ENCODE data around the gene EXO5. TPM values are rescaled to one million over a fixed set of nuclear protein-coding genes. Genes with fewer than 3 reads are reported as not detected.

EXO5 gene
- total and polyA plus RNA-seq, 2 of the 8 experiments (the other 6 are each of a cell fraction or from before 2014, with no cell fraction given): 4.4 to 8.5 TPM

GRCh38 chr1:40535732-40536131 is 27.2 kb downstream of the EXO5 start:
- DNase-seq (ENCODE audit: low read depth in 1 of 2, low spot score in 2 of 2) (no peak), FAIRE-seq (no peak)
- H3K56ac ChIP-seq (replicated peaks; ENCODE audit: insufficient read length, low read depth, low read length): no peak overlapping the region
- TF ChIP-seq EP300 (IDR thresholded peaks at IDR 0.05; ENCODE audit: borderline replicate concordance in 1 of 2, low read depth in 2 of 2, low read length in 2 of 2): no peak
- TF ChIP-seq MAFK (IDR thresholded peaks at IDR 0.05; ENCODE audit: low read depth, low read length): no peak
- no peak for TF ChIP-seq CBX5 (IDR thresholded peaks at IDR 0.05; ENCODE audit: low read depth, low read length)
- no peak for TF ChIP-seq JUN (IDR thresholded peaks at IDR 0.05; ENCODE audit: low read depth, low read length)
- TF ChIP-seq CBX8 (IDR thresholded peaks at IDR 0.05; ENCODE audit: borderline replicate concordance, low read depth, low read length): no peak
- no peak for TF ChIP-seq ATF2 (IDR thresholded peaks at IDR 0.05; ENCODE audit: low read length)
- TF ChIP-seq E2F6 (IDR thresholded peaks at IDR 0.05): no peak
- no peak for TF ChIP-seq SUZ12 (IDR thresholded peaks at IDR 0.05; ENCODE audit: low read length)
- CTCF ChIA-PET (ENCODE audit: partially characterized antibody): no interaction called here
- H3K23ac ChIP-seq (ENCODE audit: insufficient read length): no peak overlapping the region
- no peak overlapping the region for H3K14ac ChIP-seq (ENCODE audit: insufficient read length)
- no peak overlapping the region for H3K27ac ChIP-seq (ENCODE audit: low read depth, low read length)
- no peaks in the 10 kb centered on the region for H3K4me1 ChIP-seq (replicated peaks in 1 of 4; ENCODE audit: control insufficient read depth in 3 of 4, insufficient read depth in 4 of 4, low read length in 3 of 4)
- 0 out of 8 replicates have a peak, but pooled peaks cover 0 to under 1% (median 0%) of the 10 kb centered on the region in 4 experiments for H3K36me3 ChIP-seq (ENCODE audit: control insufficient read depth in 2 of 4, insufficient read depth in 4 of 4, low read length in 3 of 4)
- H2BK12ac ChIP-seq (ENCODE audit: low read depth, low read length): no peak overlapping the region
- 0 out of 4 replicates have a peak, but pooled peaks cover 0 to 2% of the 10 kb centered on the region in 2 experiments for H3K79me2 ChIP-seq (ENCODE audit: control insufficient read depth in 1 of 2, insufficient read depth in 2 of 2, low read length in 2 of 2)
- no peak overlapping the region for H3K18ac ChIP-seq (ENCODE audit: extremely low read depth, low read length)
- no peak overlapping the region for H3K9ac ChIP-seq (replicated peaks in 1 of 4; ENCODE audit: extremely low read depth in 1 of 4, low read depth in 3 of 4, low read length in 3 of 4)
- H3K9me3 ChIP-seq (ENCODE audit: insufficient read depth in 2 of 2, low read depth in 1 of 2, low read length in 1 of 2): no peaks in the 10 kb centered on the region
- H4K8ac ChIP-seq (ENCODE audit: extremely low read depth, insufficient read depth, low read length): no peak overlapping the region
- H2AFZ ChIP-seq (ENCODE audit: low read length): no peak overlapping the region
- no peak overlapping the region for H2AK5ac ChIP-seq (ENCODE audit: low read depth, low read length)
- H4K91ac ChIP-seq (replicated peaks; ENCODE audit: insufficient read length, low read length): no peak overlapping the region
- no peaks in the 10 kb centered on the region for H3K79me1 ChIP-seq (ENCODE audit: low read depth, low read length)
- no peak overlapping the region for H4K5ac ChIP-seq (ENCODE audit: insufficient read length, low read depth, low read length)
- no peaks in the 10 kb centered on the region for H3K27me3 ChIP-seq (replicated peaks in 1 of 4; ENCODE audit: control insufficient read depth in 3 of 4, extremely low read depth in 1 of 4, insufficient read depth in 3 of 4, low read length in 3 of 4)
- H3K4ac ChIP-seq (replicated peaks; ENCODE audit: insufficient read length, low read depth, low read length): no peak overlapping the region
- POLR2A ChIA-PET (ENCODE audit: partially characterized antibody): no interaction called here
- H2BK15ac ChIP-seq (ENCODE audit: low read length): no peak overlapping the region
- H2BK5ac ChIP-seq (ENCODE audit: low read depth, low read length): no peak overlapping the region
- H3K4me2 ChIP-seq (ENCODE audit: insufficient read depth in 1 of 2, low read depth in 2 of 2, low read length in 2 of 2): no peak overlapping the region
- H3K23me2 ChIP-seq (ENCODE audit: low read depth, low read length): peaks cover 9% of the 10 kb centered on the region
- H3K4me3 ChIP-seq (ENCODE audit: extremely low read depth in 1 of 4, insufficient read depth in 2 of 4, low read depth in 3 of 4, low read length in 4 of 4): no peak overlapping the region
- no peak overlapping the region for H2BK120ac ChIP-seq (replicated peaks; ENCODE audit: low read depth, low read length)
- no peaks in the 10 kb centered on the region for H4K20me1 ChIP-seq (replicated peaks in 1 of 2; ENCODE audit: control insufficient read depth in 1 of 2, insufficient read depth in 2 of 2, low read length in 2 of 2)
- WGBS, 2 experiments (ENCODE audit: extremely low coverage in 1 of 2, insufficient coverage in 1 of 2, insufficient read length in 1 of 2, insufficient replicate concordance in 2 of 2, low coverage in 1 of 2, low lambda C conversion rate in 2 of 2, missing lambda C conversion rate in 1 of 2): 83% methylated on average over 2 of the region's 2 CpGs; no CpG with 5 or more reads in 1 of the 2 experiments
- no peak overlapping the region for H2BK20ac ChIP-seq (ENCODE audit: low read length)
